ENCODE measurements around the gene PTMA. TPM values are rescaled to one million over a fixed set of nuclear protein-coding genes. Genes with fewer than 3 reads are reported as not detected.
A peak's percentile ranks its signal among the peaks of the same experiment; 100 is the strongest.

The PTMA gene
- total RNA-seq, 1 donor from 2014 or later: 913 TPM

DNA sequence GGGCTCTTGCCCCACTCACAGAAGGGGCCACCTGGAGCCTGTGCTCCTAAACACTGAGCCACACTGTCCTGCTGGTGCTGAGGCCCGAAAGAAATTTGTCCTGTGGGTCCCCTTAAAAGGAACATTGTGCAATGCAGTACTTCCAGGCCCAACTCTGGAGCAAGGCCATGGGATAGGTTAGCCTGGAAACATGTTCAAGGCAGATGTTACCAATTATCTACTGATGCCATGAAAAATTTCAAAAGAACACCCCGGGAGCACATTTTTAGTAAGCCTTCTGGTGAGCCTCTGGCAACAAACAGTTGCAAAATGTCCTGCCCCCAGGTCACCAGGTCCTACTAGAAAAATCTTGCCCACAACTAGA lies 12.3 kb upstream of the PTMA start:
- Histone ChIP-seq H3K4me3 (ENCODE audit: low read depth, low read length) (no peak overlapping the region), H3K27me3 (ENCODE audit: control insufficient read depth, insufficient read depth, low read length) (no peaks in the 10 kb centered on the region), H3K36me3 (ENCODE audit: control insufficient read depth, insufficient read depth, low read length) (no peaks in the 10 kb centered on the region)
- TF ChIP-seq, protein P1, sequence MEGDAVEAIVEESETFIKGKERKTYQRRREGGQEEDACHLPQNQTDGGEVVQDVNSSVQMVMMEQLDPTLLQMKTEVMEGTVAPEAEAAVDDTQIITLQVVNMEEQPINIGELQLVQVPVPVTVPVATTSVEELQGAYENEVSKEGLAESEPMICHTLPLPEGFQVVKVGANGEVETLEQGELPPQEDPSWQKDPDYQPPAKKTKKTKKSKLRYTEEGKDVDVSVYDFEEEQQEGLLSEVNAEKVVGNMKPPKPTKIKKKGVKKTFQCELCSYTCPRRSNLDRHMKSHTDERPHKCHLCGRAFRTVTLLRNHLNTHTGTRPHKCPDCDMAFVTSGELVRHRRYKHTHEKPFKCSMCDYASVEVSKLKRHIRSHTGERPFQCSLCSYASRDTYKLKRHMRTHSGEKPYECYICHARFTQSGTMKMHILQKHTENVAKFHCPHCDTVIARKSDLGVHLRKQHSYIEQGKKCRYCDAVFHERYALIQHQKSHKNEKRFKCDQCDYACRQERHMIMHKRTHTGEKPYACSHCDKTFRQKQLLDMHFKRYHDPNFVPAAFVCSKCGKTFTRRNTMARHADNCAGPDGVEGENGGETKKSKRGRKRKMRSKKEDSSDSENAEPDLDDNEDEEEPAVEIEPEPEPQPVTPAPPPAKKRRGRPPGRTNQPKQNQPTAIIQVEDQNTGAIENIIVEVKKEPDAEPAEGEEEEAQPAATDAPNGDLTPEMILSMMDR (IDR thresholded peaks at IDR 0.05; ENCODE audit: insufficient read depth, low read length, poor library complexity, severe bottlenecking): no peak
- DNase-seq (ENCODE audit: low read depth): no peak

DNA sequence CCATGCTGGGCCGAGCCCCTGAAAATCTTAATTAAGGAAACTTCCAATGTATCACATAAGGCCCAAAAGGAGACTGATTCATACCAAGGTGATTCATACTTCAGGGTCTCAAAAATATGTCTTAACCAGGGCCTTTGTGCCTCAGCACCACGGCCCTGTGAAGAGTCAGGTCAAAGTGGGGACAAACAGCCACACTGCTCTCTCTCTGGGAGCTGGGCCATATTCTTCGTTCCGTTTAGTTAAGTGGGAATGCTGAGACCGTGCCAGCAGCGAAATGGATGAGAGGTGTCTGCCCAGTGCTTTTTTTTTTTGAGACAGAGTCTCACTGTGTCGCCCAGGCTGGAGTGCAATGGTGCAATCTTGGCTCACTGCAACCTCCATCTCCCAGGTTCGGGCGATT lies 9.3 kb upstream of the PTMA start:
- DNase-seq (ENCODE audit: low read depth): no peak
- H3K4me3 ChIP-seq (ENCODE audit: low read depth, low read length): no peak overlapping the region
- H3K36me3 ChIP-seq (ENCODE audit: control insufficient read depth, insufficient read depth, low read length): no peaks in the 10 kb centered on the region
- TF ChIP-seq, protein P1 (IDR thresholded peaks at IDR 0.05; ENCODE audit: insufficient read depth, low read length, poor library complexity, severe bottlenecking): no peak
- H3K27me3 ChIP-seq (ENCODE audit: control insufficient read depth, insufficient read depth, low read length): no peaks in the 10 kb centered on the region

DNA sequence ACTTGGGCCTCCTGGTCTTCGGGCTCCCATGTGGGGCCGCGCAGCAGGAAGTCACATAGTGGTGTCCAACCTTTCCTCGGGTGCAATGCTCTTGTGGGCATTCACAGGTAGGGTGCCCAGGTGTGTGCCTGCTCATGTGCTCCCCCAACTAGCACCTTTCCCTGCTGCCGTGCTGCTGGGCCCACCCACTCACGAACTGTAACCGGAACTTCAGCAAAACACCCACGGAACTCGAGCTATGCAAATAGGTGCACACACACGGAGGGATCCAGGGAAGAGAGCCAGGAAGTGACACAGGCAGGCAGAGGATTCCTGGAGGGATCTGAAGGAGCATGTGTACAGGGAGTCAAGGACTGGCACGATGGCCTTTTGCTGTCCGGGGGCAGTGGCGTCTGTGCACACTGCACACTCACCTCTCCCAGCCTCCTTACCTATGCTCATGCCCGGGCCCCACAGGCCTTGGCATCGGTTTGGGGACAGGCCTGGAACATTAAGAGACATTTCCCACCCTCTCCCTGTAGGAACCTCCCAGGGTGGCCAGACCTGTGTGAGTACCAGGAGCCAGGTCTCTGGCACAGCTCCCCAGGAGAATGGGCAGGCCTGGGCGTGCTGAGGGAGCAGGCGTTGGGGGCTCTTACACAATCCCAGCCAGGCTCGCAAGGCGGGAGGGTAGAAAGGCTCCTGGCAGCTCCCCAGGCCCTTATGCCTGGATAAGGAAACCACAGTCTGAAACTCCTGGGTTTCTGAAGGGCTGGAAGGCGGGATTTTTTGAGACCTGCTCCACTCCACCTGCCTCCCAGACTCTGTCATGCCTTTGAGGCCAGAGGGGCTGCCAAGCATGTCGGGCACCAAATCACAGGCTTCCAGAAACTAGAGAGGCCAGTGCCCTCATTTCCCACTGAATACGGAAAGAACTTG lies 6.6 kb upstream of the PTMA start:
- H3K4me3 ChIP-seq (ENCODE audit: low read depth, low read length): no peak overlapping the region
- TF ChIP-seq, protein P1 (IDR thresholded peaks at IDR 0.05; ENCODE audit: insufficient read depth, low read length, poor library complexity, severe bottlenecking): no peak
- H3K36me3 ChIP-seq (ENCODE audit: control insufficient read depth, insufficient read depth, low read length): no peaks in the 10 kb centered on the region
- DNase-seq (ENCODE audit: low read depth): no peak
- H3K27me3 ChIP-seq (ENCODE audit: control insufficient read depth, insufficient read depth, low read length): no peaks in the 10 kb centered on the region

DNA sequence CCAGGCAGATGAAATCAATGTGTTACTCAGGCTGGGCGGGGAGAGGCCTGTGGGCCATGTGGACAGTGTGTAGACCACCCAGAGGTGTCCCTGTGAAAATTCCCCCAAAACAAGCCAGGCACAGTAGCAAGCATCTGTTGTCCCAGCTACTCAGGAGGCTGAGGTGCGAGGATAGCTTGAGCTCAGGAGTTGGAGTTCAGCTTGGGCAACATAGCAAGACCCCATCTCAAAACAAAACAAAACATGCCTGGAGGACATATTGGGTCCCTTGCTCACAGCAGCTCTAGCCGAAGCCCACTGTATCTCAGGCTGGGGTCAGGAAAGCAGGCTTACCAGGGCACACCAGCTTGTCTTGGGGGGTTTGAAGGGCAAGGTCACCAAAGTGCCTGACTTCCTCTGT lies 4.3 kb upstream of the PTMA start:
- Histone ChIP-seq H3K36me3 (ENCODE audit: control insufficient read depth, insufficient read depth, low read length) (no peaks in the 10 kb centered on the region), H3K4me3 (ENCODE audit: low read depth, low read length) (no peak overlapping the region), H3K27me3 (ENCODE audit: control insufficient read depth, insufficient read depth, low read length) (no peaks in the 10 kb centered on the region)
- no peak for DNase-seq (ENCODE audit: low read depth)
- TF ChIP-seq, protein P1 (IDR thresholded peaks at IDR 0.05; ENCODE audit: insufficient read depth, low read length, poor library complexity, severe bottlenecking): no peak

DNA sequence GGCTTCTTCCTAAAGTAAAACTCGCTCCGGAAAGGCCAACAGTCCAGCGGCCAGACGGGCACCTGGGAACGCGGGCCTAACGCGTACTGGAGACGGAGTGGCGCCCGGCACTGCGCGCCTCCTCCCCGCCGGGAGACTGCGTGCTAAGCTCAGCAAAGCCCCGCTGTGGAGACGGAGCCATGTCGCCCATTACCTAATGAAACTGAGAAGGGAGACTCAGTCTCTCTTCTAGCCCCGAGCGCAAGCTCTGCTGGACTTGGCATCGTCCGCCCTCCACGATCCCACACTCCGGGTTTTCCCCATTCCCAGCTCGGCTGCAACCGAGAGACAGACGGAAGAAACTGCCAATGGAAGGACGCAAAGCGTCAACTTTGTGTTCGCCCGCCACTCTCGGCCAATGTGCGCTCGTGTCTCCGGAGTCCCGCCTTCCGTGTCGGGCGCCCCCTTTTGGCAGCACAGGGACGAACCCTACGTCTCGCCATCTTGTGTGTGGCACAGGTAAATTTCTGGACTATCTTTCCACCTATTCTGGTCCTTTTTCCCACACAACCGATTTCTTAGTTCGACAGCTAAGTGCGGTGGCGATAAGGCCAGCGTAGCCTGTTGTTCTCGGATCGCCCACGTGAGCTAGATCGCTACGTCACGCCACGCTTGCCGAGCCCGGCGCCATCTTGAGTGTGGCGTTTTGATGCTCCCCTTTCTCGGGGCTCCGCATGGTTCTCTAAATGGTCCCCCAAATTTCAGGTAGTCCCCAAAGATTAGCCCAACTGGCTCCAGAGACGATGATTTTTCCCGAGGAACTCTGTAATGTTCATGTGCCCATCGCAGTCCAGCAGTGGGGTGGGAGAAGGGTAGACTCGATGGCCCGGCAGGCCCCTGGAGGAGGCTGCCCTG lies 1.3 kb upstream of the PTMA start:
- H3K4me3 ChIP-seq (ENCODE audit: low read depth, low read length): peak overlapping the region; percentile 88
- TF ChIP-seq, protein P1 (IDR thresholded peaks at IDR 0.05; ENCODE audit: insufficient read depth, low read length, poor library complexity, severe bottlenecking): peak; percentile 95
- peak; percentile 90 for DNase-seq (ENCODE audit: low read depth)
- H3K27me3 ChIP-seq (ENCODE audit: control insufficient read depth, insufficient read depth, low read length): no peaks in the 10 kb centered on the region
- H3K36me3 ChIP-seq (ENCODE audit: control insufficient read depth, insufficient read depth, low read length): peaks cover 2% of the 10 kb centered on the region
